ENCODE results near the gene COL9A1. TPM values are rescaled to one million over a fixed set of nuclear protein-coding genes. Genes with fewer than 3 reads are reported as not detected.

The COL9A1 gene
- total and polyA plus RNA-seq, 2 experiments from 2014 or later: 11.2 to 22.1 TPM

- H3K4me3 ChIP-seq: no peak overlapping the region
- H3K36me3 ChIP-seq: no peaks in the 10 kb centered on the region
- TF ChIP-seq CTCF (IDR thresholded peaks at IDR 0.05; ENCODE audit: low read depth, low read length): no peak
- DNase-seq (ENCODE audit: low read depth in 1 of 2, low spot score in 1 of 2): no peak
- no peaks in the 10 kb centered on the region for H3K9me3 ChIP-seq (ENCODE audit: low read depth)
- no peak overlapping the region for H3K27ac ChIP-seq
- H3K4me1 ChIP-seq (ENCODE audit: low read depth): peaks cover 7% of the 10 kb centered on the region
- peaks cover 50% of the 10 kb centered on the region for H3K27me3 ChIP-seq
Observed at GRCh38 chr6:70286905-70287304, 16.0 kb downstream of the COL9A1 start.

- Histone ChIP-seq H3K4me3 (no peak overlapping the region), H3K4me1 (ENCODE audit: low read depth) (no peaks in the 10 kb centered on the region), H3K27me3 (peaks cover 62% of the 10 kb centered on the region), H3K9me3 (ENCODE audit: low read depth) (no peaks in the 10 kb centered on the region), H3K36me3 (no peaks in the 10 kb centered on the region), H3K27ac (no peak overlapping the region)
- no peak for DNase-seq (ENCODE audit: low read depth in 1 of 2, low spot score in 1 of 2)
- TF ChIP-seq CTCF (IDR thresholded peaks at IDR 0.05; ENCODE audit: low read depth, low read length): no peak
Observed at GRCh38 chr6:70285201-70285600, 17.7 kb downstream of the COL9A1 start.

- Histone ChIP-seq H3K4me3 (peak overlapping the region; percentile 19), H3K27me3 (peaks cover 61% of the 10 kb centered on the region), H3K36me3 (no peaks in the 10 kb centered on the region), H3K4me1 (ENCODE audit: low read depth) (no peaks in the 10 kb centered on the region), H3K9me3 (ENCODE audit: low read depth) (no peaks in the 10 kb centered on the region), H3K27ac (no peak overlapping the region)
- DNase-seq (ENCODE audit: low read depth in 1 of 2, low spot score in 1 of 2): peak in 1 of 2 donors; percentile 75
- no peak for TF ChIP-seq CTCF (IDR thresholded peaks at IDR 0.05; ENCODE audit: low read depth, low read length)
Observed at GRCh38 chr6:70282919-70283461, 19.9 kb downstream of the COL9A1 start.

GRCh38 chr6:70282312-70282918 lies 20.5 kb downstream of the COL9A1 start:
- no peaks in the 10 kb centered on the region for H3K36me3 ChIP-seq
- H3K4me3 ChIP-seq: peak overlapping the region; percentile 19
- DNase-seq (ENCODE audit: low read depth in 1 of 2, low spot score in 1 of 2): peak; percentile 15 to 68
- H3K9me3 ChIP-seq (ENCODE audit: low read depth): no peaks in the 10 kb centered on the region
- H3K4me1 ChIP-seq (ENCODE audit: low read depth): no peaks in the 10 kb centered on the region
- H3K27ac ChIP-seq: no peak overlapping the region
- H3K27me3 ChIP-seq: peaks cover 58% of the 10 kb centered on the region
- no peak for TF ChIP-seq CTCF (IDR thresholded peaks at IDR 0.05; ENCODE audit: low read depth, low read length)

GRCh38 chr6:70281923-70282311 lies 21.0 kb downstream of the COL9A1 start:
- TF ChIP-seq CTCF (IDR thresholded peaks at IDR 0.05; ENCODE audit: low read depth, low read length): no peak
- Histone ChIP-seq H3K27ac (no peak overlapping the region), H3K9me3 (ENCODE audit: low read depth) (no peaks in the 10 kb centered on the region), H3K4me3 (no peak overlapping the region), H3K27me3 (peaks cover 58% of the 10 kb centered on the region), H3K4me1 (ENCODE audit: low read depth) (no peaks in the 10 kb centered on the region), H3K36me3 (no peaks in the 10 kb centered on the region)
- no peak for DNase-seq (ENCODE audit: low read depth in 1 of 2, low spot score in 1 of 2)
